A673 (cell line): Measurements from ENCODE around the gene UBE3C. TPM values are rescaled to one million over a fixed set of nuclear protein-coding genes. Genes with fewer than 3 reads are reported as not detected.
"Not testable (repeated sequence)": the region's sequence is repeated elsewhere in the genome, so short reads cannot be mapped to it uniquely, and the experiment has no call there.

Experiments used
- BruUV-seq: library from RNA; stranded (reverse); fragments of 400-500 nt; replicated peaks from 2 replicates; lab custom pipeline; 2021; lab: Mats Ljungman, UMichigan
- CTCF ChIA-PET: fragments of 300-600 bp; sonication (Branson Sonifier 250); formaldehyde crosslinking; loops from one replicate; lab custom pipeline; 2022; ENCODE audit warnings: antibody characterized with exemption; lab: Charles Lee
- POLR2A ChIA-PET: fragments of 300-600 bp; sonication (Branson Sonifier 250); formaldehyde crosslinking; loops from one replicate; lab custom pipeline; 2022; ENCODE audit warnings: antibody characterized with exemption; ENCODE audit not compliant: low non-redundant PET; lab: Charles Lee
- DNase-seq: peaks from one replicate; pipeline ENCODE4 v3.0.0-alpha.2; 2015; ENCODE audit warnings: low spot score
- H3K27ac ChIP-seq: fragments of 200-600 bp; sonication (generic); 2 replicates; pipeline ENCODE4 v1.5.1; 2016; ENCODE audit warnings: mixed run types, low read depth, mild to moderate bottlenecking, mixed read lengths, antibody characterized with exemption, low read length; ENCODE audit not compliant: poor library complexity, severe bottlenecking
- H3K27me3 ChIP-seq: fragments of 200-600 bp; sonication (generic); replicated peaks from 2 replicates; pipeline ENCODE4 v1.6.1; 2017; ENCODE audit warnings: mixed run types, low read depth, mild to moderate bottlenecking, mixed read lengths, antibody characterized with exemption, low read length; ENCODE audit not compliant: insufficient read depth, poor library complexity
- H3K36me3 ChIP-seq: fragments of 200-600 bp; sonication (generic); 2 replicates; pipeline ENCODE4 v1.6.1; 2016; ENCODE audit warnings: mixed run types, mild to moderate bottlenecking, mixed read lengths, antibody characterized with exemption, low read length; ENCODE audit not compliant: insufficient read depth, poor library complexity, severe bottlenecking
- H3K4me1 ChIP-seq: fragments of 200-600 bp; sonication (generic); 2 replicates; pipeline ENCODE4 v1.6.1; 2017; ENCODE audit warnings: mixed run types, mild to moderate bottlenecking, mixed read lengths, antibody characterized with exemption, low read length; ENCODE audit not compliant: insufficient read depth, poor library complexity, severe bottlenecking
- H3K4me3 ChIP-seq: fragments of 200-600 bp; sonication (generic); 2 replicates; pipeline ENCODE4 v1.5.1; 2016; ENCODE audit warnings: low read depth, mixed run types, mild to moderate bottlenecking, mixed read lengths, low read length; ENCODE audit not compliant: poor library complexity, severe bottlenecking
- H3K9me3 ChIP-seq: fragments of 200-600 bp; sonication (generic); 2 replicates; pipeline ENCODE4 v1.6.1; 2016; ENCODE audit warnings: mixed run types, low read depth, mild to moderate bottlenecking, mixed read lengths, antibody characterized with exemption, low read length; ENCODE audit not compliant: poor library complexity, severe bottlenecking
- EZH2 ChIP-seq: fragments of 200-600 bp; sonication (generic); IDR thresholded peaks from 2 replicates; pipeline ENCODE4 v1.6.1; 2017; ENCODE audit warnings: borderline replicate concordance, low read depth, mild to moderate bottlenecking, mixed read lengths, antibody characterized with exemption, low read length; ENCODE audit not compliant: poor library complexity, severe bottlenecking
- intact Hi-C: fragments of 100-400 bp; cut with micrococcal nuclease; formaldehyde crosslinking; loops from one replicate; pipeline ENCODE4 v1.10.0; 2022; ENCODE audit not compliant: unreplicated experiment
- total RNA-seq: library from RNA; stranded (reverse); gene quantifications from 2 replicates; pipeline ENCODE4 v1.2.3, GENCODE V29; 2021
- TF ChIP-seq, protein P1 (sequence below): fragments of 300-800, 200-600 bp; sonication (generic); conservative IDR thresholded peaks from 2 replicates; pipeline ENCODE4 v1.5.1; 2017; ENCODE audit warnings: low read depth, mild to moderate bottlenecking, antibody characterized with exemption, low read length, moderate library complexity, mixed read lengths

The UBE3C gene
- total RNA-seq, 1 experiment from 2014 or later, result 77.9 TPM

DNA sequence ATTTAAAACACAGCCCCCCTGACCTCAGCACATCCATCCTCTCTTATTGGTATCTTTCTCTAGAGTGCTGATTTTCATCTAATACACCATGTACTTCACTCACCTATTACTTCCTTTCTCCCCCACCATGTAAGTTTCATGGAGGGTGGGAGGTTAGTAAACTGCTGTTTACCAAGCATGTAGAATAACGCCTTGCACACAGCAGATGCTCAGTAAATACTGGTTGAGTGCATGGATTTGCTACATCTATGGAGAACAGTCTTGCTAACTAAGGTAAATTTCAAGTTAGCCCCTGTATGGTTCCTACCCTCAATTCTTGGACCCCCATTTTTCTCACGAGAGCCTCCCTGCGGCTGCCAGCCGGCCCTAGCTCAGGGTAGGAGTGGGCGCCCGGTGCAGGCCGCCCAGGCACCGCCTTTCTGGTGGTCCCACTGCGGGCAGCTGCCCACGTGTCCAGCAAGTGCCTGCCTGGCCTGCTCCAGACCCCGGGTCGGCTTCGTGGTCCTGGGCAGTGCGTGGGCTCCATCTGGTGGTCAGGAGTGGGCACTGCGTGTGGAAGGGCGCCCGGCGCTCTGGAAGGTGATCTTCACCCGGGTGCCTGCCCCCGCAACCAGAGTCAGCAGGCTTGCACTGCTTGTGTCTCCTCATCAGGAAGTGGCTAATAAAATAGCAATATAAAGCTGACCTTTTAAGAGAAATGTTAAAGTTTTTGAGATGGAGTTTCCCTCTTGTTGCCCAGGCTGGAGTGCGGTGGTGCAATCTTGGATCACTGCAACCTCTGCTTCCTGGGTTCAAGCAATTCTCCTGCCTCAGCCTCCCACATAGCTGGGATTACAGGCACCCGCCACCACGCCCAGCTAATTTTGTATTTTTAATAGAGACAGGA, 134.7 kb downstream of the UBE3C start:
- intact Hi-C loops, result loop anchor here (5.0 kb wide), 1 partner anchor 301 kb away; no protein-coding TSS in a partner anchor
- Histone ChIP-seq H3K9me3 (no peaks in the 10 kb centered on the region), H3K36me3 (peaks cover 4% of the 10 kb centered on the region), H3K4me1 (peaks cover 9% of the 10 kb centered on the region), H3K27ac (no peak overlapping the region), H3K4me3 (no peak overlapping the region), H3K27me3 (no peaks in the 10 kb centered on the region)
- TF ChIP-seq, protein P1, sequence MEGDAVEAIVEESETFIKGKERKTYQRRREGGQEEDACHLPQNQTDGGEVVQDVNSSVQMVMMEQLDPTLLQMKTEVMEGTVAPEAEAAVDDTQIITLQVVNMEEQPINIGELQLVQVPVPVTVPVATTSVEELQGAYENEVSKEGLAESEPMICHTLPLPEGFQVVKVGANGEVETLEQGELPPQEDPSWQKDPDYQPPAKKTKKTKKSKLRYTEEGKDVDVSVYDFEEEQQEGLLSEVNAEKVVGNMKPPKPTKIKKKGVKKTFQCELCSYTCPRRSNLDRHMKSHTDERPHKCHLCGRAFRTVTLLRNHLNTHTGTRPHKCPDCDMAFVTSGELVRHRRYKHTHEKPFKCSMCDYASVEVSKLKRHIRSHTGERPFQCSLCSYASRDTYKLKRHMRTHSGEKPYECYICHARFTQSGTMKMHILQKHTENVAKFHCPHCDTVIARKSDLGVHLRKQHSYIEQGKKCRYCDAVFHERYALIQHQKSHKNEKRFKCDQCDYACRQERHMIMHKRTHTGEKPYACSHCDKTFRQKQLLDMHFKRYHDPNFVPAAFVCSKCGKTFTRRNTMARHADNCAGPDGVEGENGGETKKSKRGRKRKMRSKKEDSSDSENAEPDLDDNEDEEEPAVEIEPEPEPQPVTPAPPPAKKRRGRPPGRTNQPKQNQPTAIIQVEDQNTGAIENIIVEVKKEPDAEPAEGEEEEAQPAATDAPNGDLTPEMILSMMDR, result peak; percentile 94
- TF ChIP-seq EZH2, result no peak
- POLR2A ChIA-PET, result no interaction called here
- CTCF ChIA-PET, result no interaction called here
- DNase-seq, result peak; percentile 62
- no TSS peak for BruUV-seq

DNA sequence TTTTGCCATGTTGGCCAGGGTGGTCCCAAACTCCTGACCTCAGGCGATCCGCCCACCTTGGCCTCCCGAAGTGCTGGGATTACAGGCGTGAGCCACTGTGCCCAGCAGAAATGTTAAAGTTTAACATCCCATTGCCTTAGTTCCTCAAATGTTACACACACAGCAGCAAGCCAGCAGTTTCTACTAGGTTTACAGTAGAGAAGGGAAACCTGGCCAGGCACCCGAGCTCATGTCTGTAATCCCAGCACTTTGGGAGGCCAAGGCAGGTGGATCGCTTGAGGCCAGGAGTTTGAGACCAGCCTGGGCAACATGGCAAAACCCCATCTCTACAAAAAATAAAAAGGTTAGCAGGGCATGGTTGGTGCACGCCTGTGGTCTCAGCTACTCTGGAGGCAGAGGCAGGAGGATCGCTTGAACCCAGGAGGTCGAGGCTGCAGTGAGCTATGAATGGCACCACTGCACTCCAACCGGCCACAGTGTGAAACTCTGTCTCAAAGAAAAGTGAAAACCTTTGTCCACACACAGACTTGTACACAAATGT, 135.4 kb downstream of the UBE3C start:
- H3K27ac ChIP-seq, H3K9me3 ChIP-seq, H3K4me1 ChIP-seq, BruUV-seq, H3K36me3 ChIP-seq, DNase-seq, H3K27me3 ChIP-seq, H3K4me3 ChIP-seq: not testable (repeated sequence)
- intact Hi-C loops, result loop anchor here (5.0 kb wide), 1 partner anchor 302 kb away; no protein-coding TSS in a partner anchor
- CTCF ChIA-PET, result interaction anchor here (0.6 kb wide), 1 partner anchor 121 kb away, joined by 4 read pairs; no protein-coding TSS in a partner anchor
- POLR2A ChIA-PET, result interaction anchor here (0.6 kb wide), 1 partner anchor 353 kb away, joined by 4 read pairs; no protein-coding TSS in a partner anchor

DNA sequence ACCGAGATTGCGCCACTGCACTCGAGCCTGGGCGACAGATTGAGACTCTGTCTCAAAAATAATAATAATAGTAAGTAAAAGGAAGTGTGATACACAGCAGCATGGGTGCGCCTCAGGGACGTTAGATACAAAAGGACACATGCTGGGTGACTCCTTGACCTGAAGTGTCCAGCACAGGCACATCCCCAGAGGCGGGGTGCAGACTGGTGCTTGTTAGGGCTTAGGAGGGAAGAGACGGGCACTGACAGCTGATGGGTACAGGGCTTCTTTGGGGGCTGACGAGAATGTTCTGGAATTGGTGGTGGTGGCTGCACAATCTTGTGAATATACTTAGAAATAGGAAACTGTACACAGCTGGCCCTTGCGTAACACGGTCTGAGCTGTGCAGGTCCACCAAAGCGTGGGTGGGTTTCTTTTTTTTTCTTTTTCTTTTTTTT, 136.3 kb downstream of the UBE3C start:
- no peak for DNase-seq
- ChIA-PET POLR2A (interaction anchor here (0.6 kb wide), 1 partner anchor 354 kb away, joined by 4 read pairs; no protein-coding TSS in a partner anchor), CTCF (interaction anchor here (0.6 kb wide), 1 partner anchor 122 kb away, joined by 4 read pairs; no protein-coding TSS in a partner anchor)
- TF ChIP-seq, protein P1, result no peak
- TF ChIP-seq EZH2, result no peak
- Histone ChIP-seq H3K36me3 (no peaks in the 10 kb centered on the region), H3K4me1 (peaks cover 9% of the 10 kb centered on the region), H3K4me3 (no peak overlapping the region), H3K27me3 (no peaks in the 10 kb centered on the region), H3K9me3 (no peaks in the 10 kb centered on the region), H3K27ac (no peak overlapping the region)
- intact Hi-C loops, result loop anchor here (5.0 kb wide), 1 partner anchor 303 kb away; no protein-coding TSS in a partner anchor
- BruUV-seq, result no TSS peak
